HepG2 (cell line): ENCODE data around the gene CEP83. TPM values are rescaled to one million over a fixed set of nuclear protein-coding genes. Genes with fewer than 3 reads are reported as not detected.

ENCODE experiments used
- CAMTA2 ChIP-seq: sonication (generic); formaldehyde crosslinking; IDR thresholded peaks from 2 replicates; pipeline ENCODE4 v1.4.0; 2020; ENCODE audit warnings: mild to moderate bottlenecking, missing genetic modification reagents, borderline replicate concordance
- GATAD1 ChIP-seq: IDR thresholded peaks from 2 replicates; pipeline ENCODE4 v1.6.1; 2016; ENCODE audit warnings: missing genetic modification reagents, missing compliant biosample characterization
- KLF9 ChIP-seq: IDR thresholded peaks from 2 replicates; pipeline ENCODE4 v1.6.1; 2016; ENCODE audit warnings: low read depth
- MATR3 ChIP-seq: sonication (generic); formaldehyde crosslinking; IDR thresholded peaks from 2 replicates; pipeline ENCODE4 v1.4.0; 2020; ENCODE audit warnings: missing genetic modification reagents
- NCOA5 ChIP-seq: sonication (generic); formaldehyde crosslinking; IDR thresholded peaks from 2 replicates; pipeline ENCODE4 v1.4.0; 2020; ENCODE audit warnings: missing genetic modification reagents
- RERE ChIP-seq: IDR thresholded peaks from 2 replicates; pipeline ENCODE4 v1.6.1; 2016; ENCODE audit warnings: low read depth, missing genetic modification reagents, missing compliant biosample characterization
- TBX2 ChIP-seq: sonication (generic); formaldehyde crosslinking; IDR thresholded peaks from 2 replicates; pipeline ENCODE4 v1.5.0; 2020; ENCODE audit warnings: missing genetic modification reagents, mild to moderate bottlenecking, borderline replicate concordance
- ZFX ChIP-seq: sonication (generic); formaldehyde crosslinking; IDR thresholded peaks from 2 replicates; pipeline ENCODE4 v1.4.0; 2020; ENCODE audit warnings: mild to moderate bottlenecking, low read depth, missing genetic modification reagents, moderate library complexity
- ZHX2 ChIP-seq, 2 experiments: sonication (generic) in 1 of 2; formaldehyde crosslinking in 1 of 2; IDR thresholded peaks; 2 replicates each; pipeline versions ENCODE4 v1.6.1 to v1.9.0; 2014 to 2022; ENCODE audit warnings: antibody characterized with exemption in 1 of 2, borderline replicate concordance in 1 of 2, inconsistent platforms in 1 of 2, low read depth in 1 of 2, missing genetic modification reagents in 1 of 2
- ZNF136 ChIP-seq: sonication (generic); formaldehyde crosslinking; IDR thresholded peaks from 2 replicates; pipeline ENCODE4 v1.8.1; 2022; ENCODE audit warnings: low read depth, mild to moderate bottlenecking, moderate library complexity, missing genetic modification reagents
- ZNF24 ChIP-seq: fragments of 450-650 bp; IDR thresholded peaks from 2 replicates; pipeline ENCODE4 v1.6.1; 2017; ENCODE audit warnings: antibody characterized with exemption, mild to moderate bottlenecking
- ZNF501 ChIP-seq: sonication (generic); formaldehyde crosslinking; IDR thresholded peaks from 2 replicates; pipeline ENCODE4 v1.5.1; 2020; ENCODE audit warnings: mild to moderate bottlenecking, moderate library complexity, missing genetic modification reagents
- ZNF572 ChIP-seq: sonication (generic); formaldehyde crosslinking; IDR thresholded peaks from 2 replicates; pipeline ENCODE4 v1.5.1; 2020; ENCODE audit warnings: mild to moderate bottlenecking, missing genetic modification reagents
- ZNF720 ChIP-seq: sonication (generic); formaldehyde crosslinking; IDR thresholded peaks from 2 replicates; pipeline ENCODE4 v1.4.0; 2020; ENCODE audit warnings: missing genetic modification reagents
- ZNF773 ChIP-seq: sonication (generic); formaldehyde crosslinking; IDR thresholded peaks from 2 replicates; pipeline ENCODE4 v1.4.0; 2020; ENCODE audit warnings: missing genetic modification reagents, borderline replicate concordance
- ZSCAN12 ChIP-seq: sonication (generic); formaldehyde crosslinking; IDR thresholded peaks from 2 replicates; pipeline ENCODE4 v1.9.0; 2021; ENCODE audit warnings: mild to moderate bottlenecking, missing genetic modification reagents
- polyA plus RNA-seq, 8 experiments: library from polyadenylated mRNA; depleted of rRNA in 3 of 8; stranded (reverse) in 7 of 8; unstranded in 1 of 8; fragments of >200 nt; fragmentation: Illumina TruSeq in 4 of 8; extraction: Trizol in 4 of 8; gene quantifications; 2 replicates each; pipeline versions ENCODE4 v1.2.1 to v1.2.3, GENCODE V29; 2011 to 2016; ENCODE audit warnings: low read depth in 4 of 8, missing spikeins in 1 of 8, mixed read lengths in 1 of 8; ENCODE audit not compliant: insufficient read depth in 1 of 8
- total RNA-seq, 5 experiments: library from RNA; depleted of rRNA; stranded (reverse); fragments of >200 nt; fragmentation: Illumina TruSeq; extraction: Trizol; gene quantifications; 2 replicates each; pipeline ENCODE4 v1.2.3, GENCODE V29; 2016; ENCODE audit warnings: low read depth in 1 of 5

The CEP83 gene
- total and polyA plus RNA-seq, 2 of the 13 experiments (the other 11 are each of a cell fraction or from before 2014, with no cell fraction given), result 6.2 to 19.2 TPM

GRCh38 chr12:94459728-94460615 is at the start of gene CEP83 (continued):
- no peak for TF ChIP-seq ZNF773
- TF ChIP-seq ZNF501, result peak; percentile 77
- TF ChIP-seq MATR3 (CRISPR knock-in tag), result no peak
- TF ChIP-seq GATAD1 (CRISPR knock-in tag), result peak; percentile 76
- TF ChIP-seq ZNF24, result no peak
- TF ChIP-seq ZHX2 (IDR thresholded peaks at IDR 0.05; ENCODE audit: low read depth), result peak; percentile 48; the same call in 1 of the 2 replicates
- TF ChIP-seq ZHX2 (CRISPR knock-in tag; IDR thresholded peaks at IDR 0.05; ENCODE audit: borderline replicate concordance), result no peak
- TF ChIP-seq ZSCAN12, result no peak
- no peak for TF ChIP-seq KLF9 (CRISPR knock-in tag)
- TF ChIP-seq RERE (CRISPR knock-in tag), result no peak
- no peak for TF ChIP-seq ZNF136
- no peak for TF ChIP-seq NCOA5 (CRISPR knock-in tag)
- TF ChIP-seq ZNF572 (CRISPR knock-in tag), result peak; percentile 61; the same call in 1 of the 2 replicates
- TF ChIP-seq ZNF720 (CRISPR knock-in tag), result no peak
- no peak; the same call in 1 of the 2 replicates for TF ChIP-seq CAMTA2 (CRISPR knock-in tag)
- peak; percentile 84 for TF ChIP-seq TBX2 (CRISPR knock-in tag)
- TF ChIP-seq ZFX (CRISPR knock-in tag), result peak; percentile 83
